B cell (primary cell): ENCODE results near the gene CCDC57.

ENCODE experiments used
- EZH2 ChIP-seq: IDR thresholded peaks from 2 replicates; pipeline ENCODE4 v1.6.1; 2012; ENCODE audit warnings: borderline replicate concordance, low read depth, mild to moderate bottlenecking, moderate library complexity, low read length; ENCODE audit not compliant: insufficient read depth, poor library complexity, severe bottlenecking
- TF ChIP-seq, protein P1 (sequence below): fragments of 200-600 bp; IDR thresholded peaks from one replicate; pipeline ENCODE4 v1.8.0; 2022; ENCODE audit warnings: antibody characterized with exemption, mild to moderate bottlenecking

DNA sequence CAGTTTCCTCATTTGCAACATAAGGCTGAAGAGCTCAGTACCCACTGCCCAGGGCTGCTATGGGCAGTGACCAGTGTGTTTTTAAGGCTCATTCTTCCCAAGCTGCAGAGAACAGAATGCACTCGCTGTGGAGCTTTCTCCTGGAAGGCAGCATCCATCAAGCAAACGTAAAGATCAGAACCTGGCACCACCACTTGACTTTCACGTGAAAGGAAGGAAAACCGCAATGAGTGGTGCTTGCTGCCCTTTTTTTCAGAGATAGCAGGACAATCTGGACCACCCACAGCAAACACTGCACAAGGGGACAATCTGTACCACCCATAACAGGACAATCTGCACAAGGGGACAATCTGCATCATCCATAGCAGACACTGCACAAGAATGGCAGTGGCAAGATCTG is 49.7 kb upstream of the CCDC57 start:
- TF ChIP-seq, protein P1, sequence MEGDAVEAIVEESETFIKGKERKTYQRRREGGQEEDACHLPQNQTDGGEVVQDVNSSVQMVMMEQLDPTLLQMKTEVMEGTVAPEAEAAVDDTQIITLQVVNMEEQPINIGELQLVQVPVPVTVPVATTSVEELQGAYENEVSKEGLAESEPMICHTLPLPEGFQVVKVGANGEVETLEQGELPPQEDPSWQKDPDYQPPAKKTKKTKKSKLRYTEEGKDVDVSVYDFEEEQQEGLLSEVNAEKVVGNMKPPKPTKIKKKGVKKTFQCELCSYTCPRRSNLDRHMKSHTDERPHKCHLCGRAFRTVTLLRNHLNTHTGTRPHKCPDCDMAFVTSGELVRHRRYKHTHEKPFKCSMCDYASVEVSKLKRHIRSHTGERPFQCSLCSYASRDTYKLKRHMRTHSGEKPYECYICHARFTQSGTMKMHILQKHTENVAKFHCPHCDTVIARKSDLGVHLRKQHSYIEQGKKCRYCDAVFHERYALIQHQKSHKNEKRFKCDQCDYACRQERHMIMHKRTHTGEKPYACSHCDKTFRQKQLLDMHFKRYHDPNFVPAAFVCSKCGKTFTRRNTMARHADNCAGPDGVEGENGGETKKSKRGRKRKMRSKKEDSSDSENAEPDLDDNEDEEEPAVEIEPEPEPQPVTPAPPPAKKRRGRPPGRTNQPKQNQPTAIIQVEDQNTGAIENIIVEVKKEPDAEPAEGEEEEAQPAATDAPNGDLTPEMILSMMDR, result no peak
- no peak for TF ChIP-seq EZH2
